ENCODE data around the gene ZNF740.
"Not testable (repeated sequence)": the region's sequence is repeated elsewhere in the genome, so short reads cannot be mapped to it uniquely, and the experiment has no call there.

Gene ZNF740

DNA sequence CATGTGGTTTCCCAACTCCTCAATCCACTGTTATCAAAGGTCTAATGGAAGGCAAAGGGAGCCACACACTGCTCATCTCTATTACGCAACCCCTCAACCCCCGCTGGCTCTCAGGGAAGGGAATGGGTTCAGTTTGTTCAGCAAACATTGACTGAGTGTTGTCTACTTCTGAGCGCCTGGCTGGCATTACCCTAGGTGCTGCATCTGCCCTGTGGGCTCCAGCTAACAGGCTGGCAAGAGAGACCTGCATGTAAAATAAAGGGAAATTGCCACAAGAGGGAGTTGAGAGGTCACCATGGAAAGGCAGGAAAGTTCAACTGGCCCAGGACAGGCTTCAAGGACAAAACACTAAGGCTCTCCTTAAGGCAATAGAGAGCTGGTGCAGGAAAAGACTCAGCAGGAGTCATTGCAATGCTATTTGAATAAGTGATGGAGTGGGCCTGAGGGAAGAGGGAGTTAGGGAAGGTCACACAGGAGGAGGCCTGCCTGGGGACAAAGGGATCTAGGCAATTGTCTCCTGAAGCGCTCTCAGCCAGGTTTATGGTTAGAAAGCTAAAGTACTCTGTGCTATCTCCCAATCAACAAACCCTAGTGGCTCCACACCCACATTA lies 5.5 kb upstream of the ZNF740 start:
- no peak for DNase-seq

DNA sequence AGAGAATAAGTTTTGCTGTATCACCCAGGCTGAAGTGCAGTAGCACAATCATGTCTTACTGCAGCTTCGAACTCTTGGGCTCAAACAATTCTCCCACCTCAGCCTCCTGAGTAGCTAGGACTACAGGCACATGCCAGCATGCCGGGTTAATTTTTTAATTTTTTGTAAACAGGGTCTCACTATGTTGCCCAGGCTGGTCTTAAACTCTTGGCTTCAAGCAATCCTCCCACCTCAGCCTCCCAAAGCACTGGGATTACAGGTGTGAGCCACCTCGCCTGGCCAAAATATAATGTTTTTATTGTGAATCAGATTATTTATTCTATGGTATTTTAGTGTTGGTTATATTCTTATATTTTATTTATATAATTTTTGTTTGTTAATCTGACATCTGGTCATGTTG lies 3.8 kb upstream of the ZNF740 start:
- DNase-seq, result no peak

DNA sequence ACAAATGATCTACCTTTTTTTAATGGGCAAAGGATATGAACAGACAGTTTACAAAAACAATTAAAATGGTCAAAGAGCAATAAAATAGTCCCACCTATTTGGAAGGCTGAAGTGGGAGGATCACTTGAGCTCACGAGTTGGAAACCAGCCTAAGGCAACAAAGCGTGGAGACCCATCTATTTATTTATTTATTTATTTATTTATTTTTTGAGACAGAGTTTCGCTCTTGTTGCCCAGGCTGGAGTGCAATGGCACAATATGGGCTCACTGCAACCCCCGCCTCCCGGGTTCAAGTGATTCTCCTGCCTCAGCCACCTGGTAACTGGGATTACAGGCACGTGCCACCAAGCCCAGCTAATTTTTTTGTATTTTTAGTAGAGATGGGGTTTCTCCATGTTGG lies 3.1 kb upstream of the ZNF740 start:
- DNase-seq, result not testable (repeated sequence)

DNA sequence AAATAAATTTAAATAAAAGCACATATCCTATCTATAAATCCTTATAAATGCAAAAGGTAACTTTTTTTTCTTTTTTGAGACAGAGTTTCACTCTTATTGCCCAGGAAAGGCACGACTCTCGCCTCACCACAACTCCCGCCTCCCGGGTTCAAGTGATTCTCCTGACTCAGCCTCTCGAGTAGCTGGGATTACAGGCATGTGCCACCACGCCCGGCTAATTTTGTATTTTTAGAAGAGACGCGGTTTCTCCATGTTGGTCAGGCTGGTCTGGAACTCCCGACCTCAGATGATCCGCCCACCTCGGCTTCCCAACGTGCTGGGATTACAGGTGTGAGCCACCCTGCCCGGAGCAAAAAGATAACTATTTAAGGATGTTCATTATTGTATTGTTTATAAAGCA lies 1.7 kb upstream of the ZNF740 start:
- not testable (repeated sequence) for DNase-seq

DNA sequence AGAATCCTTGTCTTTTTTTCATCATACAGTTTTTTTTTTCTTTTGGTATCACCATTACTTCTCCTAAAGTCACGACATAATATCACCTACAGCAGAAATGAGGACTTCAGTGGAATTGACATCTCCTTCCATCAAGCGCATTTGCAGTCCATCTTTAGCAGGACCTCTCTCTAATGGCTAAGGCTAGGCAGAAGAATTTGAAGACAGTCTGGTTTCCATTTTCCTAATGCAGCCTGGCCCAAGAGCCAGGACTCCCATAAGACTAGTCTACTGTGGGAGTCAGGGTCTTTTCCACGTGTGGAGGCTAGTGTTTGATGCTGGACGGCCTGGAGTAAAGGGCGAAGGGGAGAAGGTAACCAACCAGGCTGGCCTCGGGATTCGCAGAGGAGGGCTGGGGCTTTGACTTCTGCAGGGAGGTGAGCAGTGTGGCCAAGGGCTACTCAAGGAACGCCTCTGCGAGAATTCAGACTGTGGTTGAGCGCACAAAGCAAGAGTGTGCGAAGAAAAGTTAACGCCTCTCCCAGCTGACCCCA lies 769 bp upstream of the ZNF740 start:
- no peak for DNase-seq

DNA sequence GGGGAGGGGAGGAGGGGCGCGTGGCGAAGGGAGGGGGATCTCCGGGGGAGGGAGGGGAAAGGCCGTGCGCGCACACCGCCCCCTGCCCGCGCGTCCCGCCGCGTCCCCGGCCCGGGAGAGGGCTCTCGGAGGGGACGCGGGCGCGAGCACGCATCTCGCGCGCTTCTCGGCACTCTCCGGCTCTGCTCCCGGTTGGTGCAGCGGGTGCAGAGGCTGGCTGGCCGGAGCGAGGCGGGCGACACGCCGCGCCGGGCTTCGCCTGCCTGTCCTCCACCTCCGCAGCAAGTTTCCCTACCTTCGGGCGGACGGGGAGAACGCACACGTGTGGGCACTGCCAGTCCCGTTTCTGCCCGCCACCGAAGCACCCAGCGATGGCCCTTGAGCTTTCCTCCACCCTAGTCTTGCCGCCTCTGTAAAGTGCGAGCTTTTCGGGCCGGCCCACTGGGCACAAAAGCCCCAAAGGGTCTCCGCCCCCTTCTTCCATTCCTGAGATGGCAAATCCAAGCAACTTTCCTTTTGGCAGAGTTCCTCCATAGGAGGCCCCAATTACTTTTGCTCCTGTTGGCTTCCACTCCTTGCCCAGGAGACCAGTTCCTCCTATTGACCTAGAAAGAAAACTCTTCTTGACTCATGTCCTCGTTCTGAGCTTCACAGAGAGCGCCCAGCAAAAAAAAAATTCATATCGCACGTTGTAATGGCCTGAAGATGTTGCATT lies 566 bp downstream of the ZNF740 start:
- peak; percentile 74 to 77 for DNase-seq

DNA sequence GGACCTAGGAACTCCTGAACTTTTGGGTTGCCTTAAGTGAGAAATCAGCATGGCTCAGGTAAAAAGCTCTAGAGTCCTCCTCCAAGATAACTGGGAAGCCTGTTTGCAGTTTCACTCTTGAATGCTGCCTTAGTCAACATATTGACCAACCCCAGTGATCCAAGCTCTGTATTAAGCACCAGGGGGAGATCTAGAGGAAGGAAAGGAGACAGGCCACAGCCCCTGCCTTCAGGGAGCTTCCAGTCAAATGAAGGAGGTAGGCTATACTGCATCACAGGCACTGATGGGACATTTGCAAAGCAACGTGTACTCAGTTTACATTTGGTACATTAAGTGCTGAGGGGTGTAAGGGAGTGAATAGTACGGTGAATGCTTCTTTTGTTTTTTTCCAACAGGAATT lies 1.4 kb downstream of the ZNF740 start:
- no peak for DNase-seq

DNA sequence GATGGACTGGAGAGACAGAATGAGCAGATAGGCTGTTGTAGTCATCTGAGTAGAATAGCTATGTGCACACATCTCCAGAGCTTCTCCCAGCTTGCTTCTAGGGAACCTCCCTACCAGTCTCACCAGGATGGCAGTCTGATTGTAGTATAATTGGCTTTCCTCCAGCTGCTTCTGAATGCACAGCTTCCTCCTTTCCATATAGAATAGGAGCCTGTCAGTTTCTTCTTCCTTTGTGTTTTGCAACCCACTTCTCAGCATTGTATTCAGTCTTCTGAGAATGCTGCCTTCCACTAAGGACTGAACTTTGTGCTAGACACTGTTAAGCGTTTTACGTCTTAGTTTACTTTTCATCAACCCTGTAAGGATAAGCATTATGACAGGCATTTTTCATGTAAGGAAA lies 2.4 kb downstream of the ZNF740 start:
- no peak for DNase-seq

DNA sequence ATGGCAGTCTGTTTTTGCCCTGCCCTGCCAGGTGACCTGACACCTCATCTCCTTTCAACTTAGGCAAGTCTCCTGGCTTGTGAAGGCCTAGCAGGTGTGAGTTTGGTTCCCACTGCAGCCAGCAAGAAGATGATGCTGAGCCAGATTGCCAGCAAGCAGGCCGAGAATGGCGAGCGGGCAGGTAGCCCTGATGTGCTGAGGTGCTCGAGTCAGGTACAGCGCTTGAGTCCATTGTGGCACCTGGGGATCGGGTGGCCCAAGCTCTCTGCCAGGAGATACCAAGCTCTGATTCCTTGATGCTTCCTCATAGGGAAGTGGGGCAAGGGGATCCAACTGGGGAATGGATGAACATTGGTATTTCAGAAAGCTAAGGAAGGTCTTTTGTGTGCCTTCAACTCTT lies 4.3 kb downstream of the ZNF740 start:
- DNase-seq, result no peak

DNA sequence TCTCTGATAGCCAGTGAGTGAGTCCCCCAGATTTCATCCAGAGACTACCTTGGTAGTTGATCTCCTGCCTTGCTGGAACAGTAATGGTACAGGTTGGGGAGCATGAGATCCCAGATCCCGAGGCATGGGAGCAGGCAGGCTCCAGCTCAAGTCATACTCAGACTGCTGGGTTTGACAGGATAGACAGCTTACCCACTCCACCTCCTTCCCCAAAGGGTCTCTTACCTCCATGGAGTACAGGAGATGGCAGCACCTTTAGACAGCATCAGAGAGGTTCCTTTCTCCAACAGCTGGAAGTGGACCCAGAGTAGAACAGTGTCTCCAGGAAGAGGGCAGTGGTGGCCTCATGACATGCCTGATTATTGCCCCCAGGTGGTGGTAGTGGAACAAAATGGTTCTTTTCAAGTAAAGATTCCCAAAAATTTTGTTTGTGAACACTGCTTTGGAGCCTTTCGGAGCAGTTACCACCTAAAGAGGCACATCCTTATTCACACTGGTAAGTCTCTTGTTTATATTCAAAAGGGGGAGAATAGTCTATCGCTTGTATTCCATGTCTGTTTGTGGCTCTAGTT lies 5.1 kb downstream of the ZNF740 start:
- DNase-seq, result no peak

DNA sequence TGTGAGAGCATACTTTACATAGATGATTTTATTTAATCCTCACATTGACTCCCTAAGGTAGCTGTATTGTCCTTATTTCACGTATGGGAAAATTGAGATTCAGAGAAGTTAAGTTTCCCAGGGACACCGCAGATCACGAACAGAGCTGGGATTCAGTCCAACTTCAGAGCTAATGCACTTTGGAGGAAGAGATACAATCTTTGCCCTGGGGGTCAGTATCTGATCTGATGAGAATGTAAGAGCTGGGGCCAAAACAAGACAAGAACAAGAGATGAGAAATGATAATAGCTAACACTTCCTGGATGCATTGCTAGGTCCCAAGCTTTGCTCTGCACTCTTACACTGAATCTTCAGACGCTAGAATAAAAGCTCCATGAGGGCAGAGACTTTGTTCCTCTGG lies 6.2 kb downstream of the ZNF740 start:
- DNase-seq, result no peak

DNA sequence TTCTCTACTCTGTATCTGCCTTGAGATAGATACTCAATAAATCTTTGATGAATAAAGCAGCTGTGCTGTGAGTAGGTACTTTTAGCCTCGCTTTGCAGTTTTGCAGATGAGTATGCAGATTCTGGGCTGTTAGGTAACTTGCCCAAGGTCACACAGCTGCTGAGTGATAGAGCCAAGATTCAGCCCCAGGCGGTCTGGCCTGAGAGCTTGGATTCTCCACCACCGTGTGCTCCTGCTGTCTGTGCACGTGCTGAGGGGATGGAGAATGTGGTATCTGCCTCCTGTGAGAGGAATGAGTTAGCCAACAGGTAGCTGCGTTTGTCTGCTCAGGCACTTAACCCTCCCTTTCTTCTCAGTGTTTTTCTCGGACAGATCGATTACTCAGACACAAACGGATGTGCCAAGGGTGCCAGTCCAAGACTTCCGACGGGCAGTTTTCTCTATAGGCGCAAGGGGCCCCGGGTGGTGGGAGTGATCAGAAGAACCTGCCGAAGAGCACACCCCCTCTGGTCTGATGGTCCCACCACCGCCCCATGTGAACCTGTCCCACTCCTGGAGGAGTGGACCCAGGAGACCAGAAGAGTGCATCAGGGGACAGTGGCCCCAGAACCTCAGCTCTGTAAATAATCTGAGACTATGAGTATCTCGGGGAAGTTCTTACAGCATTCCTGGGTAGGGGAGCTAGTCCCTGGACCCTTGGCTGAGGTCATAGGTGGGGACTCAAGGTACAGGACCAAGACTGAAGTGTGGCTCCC lies 6.8 kb downstream of the ZNF740 start:
- DNase-seq, result no peak

DNA sequence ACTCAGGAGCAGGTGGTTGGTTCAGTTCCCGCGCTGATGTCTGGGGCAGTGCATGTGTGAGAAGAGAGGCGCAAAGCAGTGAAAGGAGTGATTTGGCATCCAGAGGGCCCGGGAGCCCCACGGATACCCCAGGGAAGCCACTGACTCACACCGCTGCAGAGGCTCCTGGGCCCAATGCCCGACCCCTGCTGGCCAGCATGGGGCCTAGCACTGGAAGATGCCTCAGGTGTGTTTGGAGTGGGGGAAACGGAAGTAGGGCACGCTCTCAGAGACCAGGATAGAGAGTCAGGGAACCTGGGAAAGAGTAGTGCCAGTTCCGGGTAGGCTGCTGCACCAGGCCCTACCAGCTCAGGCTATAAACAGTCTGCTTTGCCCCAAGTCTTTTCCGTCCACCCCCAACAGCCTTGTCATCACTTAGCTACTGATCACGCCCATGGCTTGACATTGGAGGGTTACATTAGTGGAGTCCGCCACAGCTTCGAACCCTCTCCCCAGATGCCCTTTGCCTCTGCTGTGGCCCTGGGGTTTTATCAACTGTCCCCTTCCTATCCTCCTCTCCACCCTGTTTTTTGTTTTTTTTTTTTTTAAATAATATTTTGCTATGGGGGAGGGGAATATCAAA lies 9.7 kb downstream of the ZNF740 start:
- DNase-seq, result peak; percentile 53

DNA sequence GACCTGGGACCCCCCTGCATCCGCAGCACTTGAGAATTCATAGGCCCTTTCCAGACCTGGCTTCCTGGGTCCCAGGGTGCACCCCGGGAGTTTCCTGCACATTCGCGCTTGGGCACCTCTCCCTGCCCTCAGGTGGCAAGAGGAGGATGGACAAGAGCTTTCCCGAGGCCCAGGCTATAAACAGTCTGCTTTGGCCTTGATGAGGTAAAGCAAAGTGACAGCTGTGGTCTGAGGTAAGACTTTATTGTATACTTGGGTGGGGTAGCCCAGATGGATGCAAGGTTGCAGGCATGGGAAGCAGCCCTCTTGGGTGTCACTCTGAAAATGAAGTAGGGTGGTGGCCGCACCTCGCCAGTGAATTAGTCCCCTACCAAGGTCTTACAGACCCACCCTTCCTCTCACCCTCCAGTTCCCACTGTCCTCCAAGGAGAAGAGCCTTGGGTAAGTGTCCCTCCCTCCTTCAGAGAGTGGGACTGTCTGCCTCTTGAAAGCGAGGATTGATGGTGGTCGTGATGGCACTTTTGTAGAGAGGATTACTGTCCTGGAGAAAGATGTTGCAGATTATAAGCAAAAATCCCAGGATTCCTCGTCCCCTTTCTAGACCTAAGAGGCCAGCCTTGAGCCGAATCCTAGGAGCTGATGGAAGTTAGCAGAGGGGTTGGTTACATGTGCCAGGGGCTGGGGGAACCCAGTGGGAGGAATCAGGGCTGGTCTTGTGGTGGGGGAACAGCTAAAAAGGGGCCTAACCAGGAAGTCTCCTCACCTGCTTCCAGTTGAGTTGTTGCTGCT lies 10.8 kb downstream of the ZNF740 start:
- DNase-seq, result no peak

DNA sequence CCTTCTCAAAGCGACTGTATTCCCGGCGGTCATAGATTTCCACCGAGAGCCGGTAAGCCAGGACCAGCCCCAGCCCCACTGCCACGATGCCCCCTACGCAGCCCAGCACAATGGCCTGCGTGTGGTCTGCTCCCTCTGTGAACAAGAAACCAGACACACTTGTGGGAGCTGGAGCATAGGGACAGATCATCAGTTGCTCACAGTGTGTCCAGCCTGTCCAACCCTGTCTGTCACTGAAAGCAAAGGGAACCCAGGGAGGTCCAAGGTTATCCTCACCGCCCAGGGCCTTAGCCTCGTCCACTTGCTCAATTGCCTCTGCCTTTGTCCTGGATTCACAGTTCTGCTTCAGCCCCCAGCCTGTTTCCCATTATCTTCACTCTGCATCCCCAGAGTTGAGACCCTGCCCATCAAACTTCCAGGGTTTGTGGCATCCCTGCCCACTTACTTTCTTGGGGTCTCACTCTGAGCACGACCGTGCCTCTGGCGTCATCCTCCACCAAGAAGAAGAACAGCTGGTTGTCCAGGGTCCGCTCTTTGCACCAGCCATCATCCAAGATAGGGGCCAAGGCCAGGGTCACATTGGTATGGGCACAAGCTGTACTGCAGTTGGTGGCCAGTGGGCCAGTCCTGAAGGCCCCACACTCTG lies 11.5 kb downstream of the ZNF740 start:
- DNase-seq, result no peak

DNA sequence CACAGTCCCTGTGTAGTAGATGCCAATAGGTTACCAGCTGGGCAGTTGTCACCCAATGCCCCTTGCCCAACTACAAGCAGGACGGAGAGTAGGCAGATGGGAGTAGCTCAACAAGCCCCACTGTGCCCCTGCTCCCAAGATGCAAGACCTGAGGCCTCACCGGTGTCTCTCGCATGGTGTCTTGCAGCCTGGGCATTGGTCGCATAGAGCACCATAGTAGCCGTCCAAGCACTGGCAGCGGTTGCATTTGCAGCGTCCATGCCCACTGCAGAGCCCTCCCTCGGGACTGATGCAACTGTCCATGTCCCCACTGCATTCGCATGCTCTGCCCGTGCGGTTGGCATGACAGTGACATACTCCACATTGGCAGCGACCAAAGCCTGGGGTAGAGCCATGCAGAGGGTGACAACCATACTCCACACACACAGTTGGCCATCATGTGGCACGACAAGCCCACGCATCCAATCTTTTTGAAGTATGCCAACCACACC lies 12.1 kb downstream of the ZNF740 start:
- DNase-seq, result no peak

DNA sequence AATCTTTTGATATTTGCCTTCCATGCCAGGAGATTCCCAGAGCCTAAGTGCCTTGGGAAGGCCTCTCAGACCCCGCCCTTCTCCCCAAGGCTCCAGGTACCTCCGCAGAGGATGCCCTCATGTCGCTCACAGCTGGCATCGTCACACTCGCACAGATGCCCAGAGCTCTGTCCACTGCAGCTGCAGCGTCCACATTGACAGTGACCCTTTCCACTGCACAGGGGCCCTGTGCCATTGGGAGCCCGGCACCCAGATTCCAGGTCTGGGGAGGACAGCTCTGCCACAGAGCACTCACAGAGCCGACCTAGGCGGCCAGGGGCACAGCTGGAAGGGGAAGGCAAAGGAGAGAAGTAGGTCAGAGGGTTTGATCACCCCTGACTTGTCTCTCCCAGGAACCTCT lies 12.5 kb downstream of the ZNF740 start:
- DNase-seq, result no peak

DNA sequence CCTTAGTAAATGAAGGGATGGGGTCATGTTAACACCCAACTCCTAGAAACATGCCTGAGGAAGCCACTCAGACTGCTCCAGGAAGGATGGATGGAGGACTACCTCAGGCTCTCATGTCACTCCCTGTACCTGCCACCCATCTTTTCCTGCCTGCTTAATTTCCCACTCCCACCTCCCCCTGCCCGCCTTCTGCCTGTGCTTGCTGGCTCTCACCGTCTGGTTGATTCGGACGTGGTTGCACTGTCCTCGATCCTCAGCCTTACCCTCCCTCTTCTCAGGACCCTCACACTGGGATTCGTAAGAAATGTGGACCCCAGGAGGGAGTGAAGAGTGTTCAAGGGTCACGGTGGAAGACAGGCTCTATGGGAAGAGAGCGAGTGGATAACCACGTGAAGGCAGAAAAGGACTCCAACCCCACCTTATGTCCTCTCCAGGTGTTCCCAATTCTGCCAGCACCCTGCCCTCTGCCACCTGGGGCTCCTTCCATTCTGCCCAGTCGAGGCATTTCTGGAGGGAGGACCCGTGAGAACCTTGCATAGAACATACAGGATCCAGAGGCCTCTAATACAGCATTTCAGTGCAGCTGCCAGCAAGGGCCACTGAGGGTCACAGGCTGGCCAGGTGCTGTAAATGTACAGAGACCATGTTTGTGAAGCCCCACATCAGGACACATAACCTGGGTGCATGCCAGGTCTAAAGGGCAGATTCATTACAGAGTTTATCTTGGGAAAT lies 13.6 kb downstream of the ZNF740 start:
- DNase-seq, result no peak

DNA sequence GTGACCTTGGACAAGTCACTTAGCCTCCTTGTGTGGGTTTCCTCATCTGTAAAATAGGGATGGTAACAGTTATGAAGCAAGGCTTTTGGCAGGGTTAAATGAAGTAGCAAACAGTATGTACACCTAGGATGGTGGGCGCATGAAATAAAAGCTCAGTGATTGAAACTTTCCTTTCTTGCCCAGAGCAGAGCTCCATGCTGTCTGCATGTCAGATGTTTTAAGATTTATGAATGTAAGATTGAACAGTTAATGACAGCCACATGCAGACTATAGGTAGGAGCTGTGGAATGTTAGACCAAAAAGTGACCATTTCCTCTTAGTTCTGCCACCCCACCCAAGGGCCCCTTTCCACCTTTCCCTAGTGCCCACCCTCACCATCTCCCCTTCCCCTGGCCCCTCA lies 14.5 kb downstream of the ZNF740 start:
- no peak for DNase-seq

DNA sequence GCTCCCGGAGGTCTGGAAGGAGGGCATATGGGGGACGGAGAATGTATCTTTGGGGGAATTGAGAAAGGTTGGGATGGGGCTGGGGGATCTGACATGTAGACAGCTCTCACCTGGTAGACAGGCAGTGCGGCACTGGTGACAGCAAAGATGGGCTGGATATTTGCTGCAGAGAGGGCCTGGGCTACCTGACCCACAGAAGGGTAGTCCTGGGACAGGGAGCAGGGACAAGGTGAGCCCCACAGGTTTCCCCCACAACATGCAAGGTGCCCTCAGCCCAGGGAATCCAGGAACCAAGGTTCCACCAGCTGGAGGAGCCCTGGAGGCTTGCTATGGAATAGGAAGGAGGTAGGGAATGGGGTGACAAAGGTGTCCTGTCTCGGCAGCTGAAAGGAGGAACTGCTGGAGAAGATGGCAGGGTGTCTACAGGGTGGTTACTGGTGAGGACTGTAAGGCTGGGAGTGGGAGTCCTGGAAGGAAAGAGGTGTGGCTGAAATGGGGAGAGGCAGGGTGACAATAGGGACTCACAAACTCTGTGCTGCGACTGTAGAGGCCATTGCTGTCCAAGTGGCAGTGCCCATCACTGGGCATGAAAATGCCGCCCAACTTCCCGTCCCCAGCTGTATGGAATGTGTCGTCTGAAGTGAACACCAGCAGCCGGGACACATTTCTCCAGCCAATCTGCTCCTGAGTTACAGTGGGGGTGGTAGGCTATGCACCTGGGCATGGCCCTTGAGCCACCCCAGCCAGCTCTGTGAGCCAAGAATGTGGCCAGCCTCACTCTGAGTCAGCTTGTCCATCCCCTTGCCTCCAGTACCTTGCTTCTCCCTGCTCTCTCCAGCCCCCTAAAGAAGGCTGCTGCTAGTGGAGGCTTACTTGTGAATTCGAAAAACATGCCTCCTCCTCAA lies 15.2 kb downstream of the ZNF740 start:
- DNase-seq, result no peak

Measured in activated CD4-positive, alpha-beta T cell treated with anti-CD3 and anti-CD28 coated beads for 4 hours (primary cell).